GM23338 (cell line): ENCODE measurements around the gene AOAH. TPM values are rescaled to one million over a fixed set of nuclear protein-coding genes. Genes with fewer than 3 reads are reported as not detected.

Experiments
- ATAC-seq: fragments of 200-7000 bp; cut with Tn5 transposase; 3 replicates; pipeline ENCODE4 v1.9.1; 2020
- DNase-seq: peaks from one replicate; pipeline ENCODE4 v3.0.0-alpha.2; 2015; ENCODE audit warnings: low spot score
- H2AFZ ChIP-seq: fragments of 200-600 bp; sonication (generic); 2 replicates; pipeline ENCODE4 v1.8.0; 2016; ENCODE audit warnings: antibody characterized with exemption, mild to moderate bottlenecking, moderate library complexity
- H3F3A ChIP-seq: fragments of 200-600 bp; sonication (generic); replicated peaks from 2 replicates; pipeline ENCODE4 v1.8.0; 2017; ENCODE audit warnings: antibody characterized with exemption, mixed run types, low read depth
- H3K27ac ChIP-seq: fragments of 200-600 bp; sonication (generic); 2 replicates; pipeline ENCODE4 v1.6.1; 2016; ENCODE audit warnings: low read depth
- H3K27me3 ChIP-seq: fragments of 200-600 bp; sonication (generic); 2 replicates; pipeline ENCODE4 v1.8.0; 2016; ENCODE audit warnings: mild to moderate bottlenecking, mixed run types, moderate library complexity; ENCODE audit not compliant: insufficient read depth
- H3K36me3 ChIP-seq: fragments of 200-600 bp; sonication (generic); 2 replicates; pipeline ENCODE4 v1.8.0; 2016; ENCODE audit warnings: mild to moderate bottlenecking; ENCODE audit not compliant: insufficient read depth
- H3K4me1 ChIP-seq: fragments of 200-600 bp; sonication (generic); 2 replicates; pipeline ENCODE4 v1.8.0; 2016; ENCODE audit warnings: mild to moderate bottlenecking, moderate library complexity; ENCODE audit not compliant: insufficient read depth
- H3K4me2 ChIP-seq: fragments of 200-600 bp; sonication (generic); 2 replicates; pipeline ENCODE4 v1.7.1; 2017; ENCODE audit warnings: mixed run types
- H3K4me3 ChIP-seq: fragments of 200-600 bp; sonication (generic); 2 replicates; pipeline ENCODE4 v1.6.1; 2016; ENCODE audit warnings: mixed run types
- H3K79me2 ChIP-seq: fragments of 200-600 bp; sonication (generic); replicated peaks from 2 replicates; pipeline ENCODE4 v1.8.0; 2017; ENCODE audit warnings: mild to moderate bottlenecking; ENCODE audit not compliant: insufficient read depth
- H3K9me2 ChIP-seq: fragments of 200-600 bp; sonication (generic); 2 replicates; pipeline ENCODE4 v1.8.0; 2017; ENCODE audit not compliant: insufficient read depth
- H4K20me1 ChIP-seq: fragments of 200-600 bp; sonication (generic); replicated peaks from 2 replicates; pipeline ENCODE4 v1.8.0; 2017; ENCODE audit warnings: mild to moderate bottlenecking; ENCODE audit not compliant: insufficient read depth
- H3K27ac Mint-ChIP-seq: 2 replicates; pipeline ENCODE4 v1.8.0; 2020; ENCODE audit warnings: inconsistent platforms, mild to moderate bottlenecking, moderate library complexity, mixed read lengths
- H3K27me3 Mint-ChIP-seq: 3 replicates; pipeline ENCODE4 v1.8.0; 2022; ENCODE audit warnings: low read depth, mild to moderate bottlenecking, moderate library complexity, mixed read lengths, inconsistent platforms; ENCODE audit not compliant: insufficient read depth, poor library complexity
- H3K36me3 Mint-ChIP-seq: 3 replicates; pipeline ENCODE4 v1.8.0; 2021; ENCODE audit warnings: low read depth, mild to moderate bottlenecking, inconsistent platforms, moderate library complexity, mixed read lengths
- H3K4me1 Mint-ChIP-seq: 3 replicates; pipeline ENCODE4 v1.8.0; 2020; ENCODE audit warnings: mild to moderate bottlenecking, inconsistent platforms, mixed read lengths
- H3K4me3 Mint-ChIP-seq: 3 replicates; pipeline ENCODE4 v1.8.0; 2021; ENCODE audit warnings: moderate library complexity, mild to moderate bottlenecking, inconsistent platforms, mixed read lengths
- H3K9me3 Mint-ChIP-seq: 3 replicates; pipeline ENCODE4 v1.8.0; 2020; ENCODE audit warnings: moderate library complexity, mild to moderate bottlenecking, inconsistent platforms, mixed read lengths
- CREB1 ChIP-seq: fragments of 250-450 bp; sonication (Bioruptor Pico); IDR thresholded peaks from 2 replicates; pipeline ENCODE4 v1.5.0; 2020; ENCODE audit warnings: low read depth, mild to moderate bottlenecking, moderate library complexity
- EZH2 ChIP-seq: fragments of 200-600 bp; sonication (generic); IDR thresholded peaks from one replicate; pipeline ENCODE4 v1.8.0; 2017; ENCODE audit warnings: antibody characterized with exemption, mild to moderate bottlenecking, low read depth; ENCODE audit not compliant: unreplicated experiment
- JUNB ChIP-seq: IDR thresholded peaks from one replicate; pipeline ENCODE4 v1.6.1; 2016; ENCODE audit warnings: antibody characterized with exemption; ENCODE audit not compliant: unreplicated experiment
- NANOG ChIP-seq: IDR thresholded peaks from 2 replicates; pipeline ENCODE4 v1.6.1; 2016; ENCODE audit warnings: antibody characterized with exemption, borderline replicate concordance
- ZNF114 ChIP-seq: fragments of 250-450 bp; sonication (Bioruptor Pico); IDR thresholded peaks from 2 replicates; pipeline ENCODE4 v1.5.0; 2020; ENCODE audit warnings: mild to moderate bottlenecking, moderate library complexity
- ZNF331 ChIP-seq: fragments of 250-450 bp; sonication (Bioruptor Pico); IDR thresholded peaks from 2 replicates; pipeline ENCODE4 v1.5.0; 2020; ENCODE audit warnings: low read depth, mild to moderate bottlenecking, moderate library complexity
- polyA plus RNA-seq: library from polyadenylated mRNA; unstranded; fragments of >200 nt; fragmentation: Nextera tagmentation; extraction: Ambion mirVana; gene quantifications from 2 replicates; pipeline ENCODE4 v1.2.1, GENCODE V29; 2016
- total RNA-seq: library from RNA; depleted of rRNA; stranded (reverse); fragments of >200 nt; shearing (Covaris generic); gene quantifications from 2 replicates; pipeline ENCODE4 v1.2.3, GENCODE V29; 2014
- TF ChIP-seq, protein P1 (sequence below): fragments of 250-450 bp; sonication (Bioruptor Pico); IDR thresholded peaks from 2 replicates; pipeline ENCODE4 v1.5.0; 2020; ENCODE audit warnings: mild to moderate bottlenecking, moderate library complexity
- TF ChIP-seq, protein P2 (sequence below), 2 experiments: fragments of 200-600 bp in 1 of 2; sonication (generic) in 1 of 2; conservative IDR thresholded peaks; 2 replicates each; pipeline versions ENCODE4 v1.5.1 to v1.6.1; 2016 to 2017; ENCODE audit warnings: antibody characterized with exemption in 2 of 2, low read depth in 2 of 2, mild to moderate bottlenecking in 2 of 2, moderate library complexity in 1 of 2

The AOAH gene
- total and polyA plus RNA-seq, 2 experiments from 2014 or later: not detected

DNA sequence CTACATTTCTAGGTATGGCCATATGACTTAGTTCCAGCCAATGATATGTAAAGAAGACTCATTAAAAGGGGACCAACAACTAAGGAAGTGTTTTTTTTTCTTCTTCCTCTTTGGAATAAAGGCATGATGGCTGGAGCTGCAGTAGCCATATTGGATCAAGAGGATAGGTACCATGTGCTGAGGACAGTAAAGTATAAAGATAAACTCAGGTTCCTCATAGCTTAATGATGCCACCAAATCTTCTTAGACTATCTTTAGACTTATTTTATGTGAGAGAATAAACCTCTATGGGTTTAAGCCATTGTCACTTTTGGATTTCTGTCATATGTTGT lies 249.3 kb downstream of the AOAH start (continued):
- TF ChIP-seq, protein P1, sequence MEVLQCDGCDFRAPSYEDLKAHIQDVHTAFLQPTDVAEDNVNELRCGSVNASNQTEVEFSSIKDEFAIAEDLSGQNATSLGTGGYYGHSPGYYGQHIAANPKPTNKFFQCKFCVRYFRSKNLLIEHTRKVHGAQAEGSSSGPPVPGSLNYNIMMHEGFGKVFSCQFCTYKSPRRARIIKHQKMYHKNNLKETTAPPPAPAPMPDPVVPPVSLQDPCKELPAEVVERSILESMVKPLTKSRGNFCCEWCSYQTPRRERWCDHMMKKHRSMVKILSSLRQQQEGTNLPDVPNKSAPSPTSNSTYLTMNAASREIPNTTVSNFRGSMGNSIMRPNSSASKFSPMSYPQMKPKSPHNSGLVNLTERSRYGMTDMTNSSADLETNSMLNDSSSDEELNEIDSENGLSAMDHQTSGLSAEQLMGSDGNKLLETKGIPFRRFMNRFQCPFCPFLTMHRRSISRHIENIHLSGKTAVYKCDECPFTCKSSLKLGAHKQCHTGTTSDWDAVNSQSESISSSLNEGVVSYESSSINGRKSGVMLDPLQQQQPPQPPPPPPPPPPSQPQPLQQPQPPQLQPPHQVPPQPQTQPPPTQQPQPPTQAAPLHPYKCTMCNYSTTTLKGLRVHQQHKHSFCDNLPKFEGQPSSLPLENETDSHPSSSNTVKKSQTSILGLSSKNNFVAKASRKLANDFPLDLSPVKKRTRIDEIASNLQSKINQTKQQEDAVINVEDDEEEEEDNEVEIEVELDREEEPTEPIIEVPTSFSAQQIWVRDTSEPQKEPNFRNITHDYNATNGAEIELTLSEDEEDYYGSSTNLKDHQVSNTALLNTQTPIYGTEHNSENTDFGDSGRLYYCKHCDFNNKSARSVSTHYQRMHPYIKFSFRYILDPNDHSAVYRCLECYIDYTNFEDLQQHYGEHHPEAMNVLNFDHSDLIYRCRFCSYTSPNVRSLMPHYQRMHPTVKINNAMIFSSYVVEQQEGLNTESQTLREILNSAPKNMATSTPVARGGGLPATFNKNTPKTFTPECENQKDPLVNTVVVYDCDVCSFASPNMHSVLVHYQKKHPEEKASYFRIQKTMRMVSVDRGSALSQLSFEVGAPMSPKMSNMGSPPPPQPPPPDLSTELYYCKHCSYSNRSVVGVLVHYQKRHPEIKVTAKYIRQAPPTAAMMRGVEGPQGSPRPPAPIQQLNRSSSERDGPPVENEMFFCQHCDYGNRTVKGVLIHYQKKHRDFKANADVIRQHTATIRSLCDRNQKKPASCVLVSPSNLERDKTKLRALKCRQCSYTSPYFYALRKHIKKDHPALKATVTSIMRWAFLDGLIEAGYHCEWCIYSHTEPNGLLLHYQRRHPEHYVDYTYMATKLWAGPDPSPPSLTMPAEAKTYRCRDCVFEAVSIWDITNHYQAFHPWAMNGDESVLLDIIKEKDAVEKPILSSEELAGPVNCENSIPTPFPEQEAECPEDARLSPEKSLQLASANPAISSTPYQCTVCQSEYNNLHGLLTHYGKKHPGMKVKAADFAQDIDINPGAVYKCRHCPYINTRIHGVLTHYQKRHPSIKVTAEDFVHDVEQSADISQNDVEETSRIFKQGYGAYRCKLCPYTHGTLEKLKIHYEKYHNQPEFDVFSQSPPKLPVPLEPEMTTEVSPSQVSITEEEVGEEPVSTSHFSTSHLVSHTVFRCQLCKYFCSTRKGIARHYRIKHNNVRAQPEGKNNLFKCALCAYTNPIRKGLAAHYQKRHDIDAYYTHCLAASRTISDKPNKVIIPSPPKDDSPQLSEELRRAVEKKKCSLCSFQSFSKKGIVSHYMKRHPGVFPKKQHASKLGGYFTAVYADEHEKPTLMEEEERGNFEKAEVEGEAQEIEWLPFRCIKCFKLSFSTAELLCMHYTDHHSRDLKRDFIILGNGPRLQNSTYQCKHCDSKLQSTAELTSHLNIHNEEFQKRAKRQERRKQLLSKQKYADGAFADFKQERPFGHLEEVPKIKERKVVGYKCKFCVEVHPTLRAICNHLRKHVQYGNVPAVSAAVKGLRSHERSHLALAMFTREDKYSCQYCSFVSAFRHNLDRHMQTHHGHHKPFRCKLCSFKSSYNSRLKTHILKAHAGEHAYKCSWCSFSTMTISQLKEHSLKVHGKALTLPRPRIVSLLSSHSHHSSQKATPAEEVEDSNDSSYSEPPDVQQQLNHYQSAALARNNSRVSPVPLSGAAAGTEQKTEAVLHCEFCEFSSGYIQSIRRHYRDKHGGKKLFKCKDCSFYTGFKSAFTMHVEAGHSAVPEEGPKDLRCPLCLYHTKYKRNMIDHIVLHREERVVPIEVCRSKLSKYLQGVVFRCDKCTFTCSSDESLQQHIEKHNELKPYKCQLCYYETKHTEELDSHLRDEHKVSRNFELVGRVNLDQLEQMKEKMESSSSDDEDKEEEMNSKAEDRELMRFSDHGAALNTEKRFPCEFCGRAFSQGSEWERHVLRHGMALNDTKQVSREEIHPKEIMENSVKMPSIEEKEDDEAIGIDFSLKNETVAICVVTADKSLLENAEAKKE (CRISPR knock-in tag): no peak

DNA sequence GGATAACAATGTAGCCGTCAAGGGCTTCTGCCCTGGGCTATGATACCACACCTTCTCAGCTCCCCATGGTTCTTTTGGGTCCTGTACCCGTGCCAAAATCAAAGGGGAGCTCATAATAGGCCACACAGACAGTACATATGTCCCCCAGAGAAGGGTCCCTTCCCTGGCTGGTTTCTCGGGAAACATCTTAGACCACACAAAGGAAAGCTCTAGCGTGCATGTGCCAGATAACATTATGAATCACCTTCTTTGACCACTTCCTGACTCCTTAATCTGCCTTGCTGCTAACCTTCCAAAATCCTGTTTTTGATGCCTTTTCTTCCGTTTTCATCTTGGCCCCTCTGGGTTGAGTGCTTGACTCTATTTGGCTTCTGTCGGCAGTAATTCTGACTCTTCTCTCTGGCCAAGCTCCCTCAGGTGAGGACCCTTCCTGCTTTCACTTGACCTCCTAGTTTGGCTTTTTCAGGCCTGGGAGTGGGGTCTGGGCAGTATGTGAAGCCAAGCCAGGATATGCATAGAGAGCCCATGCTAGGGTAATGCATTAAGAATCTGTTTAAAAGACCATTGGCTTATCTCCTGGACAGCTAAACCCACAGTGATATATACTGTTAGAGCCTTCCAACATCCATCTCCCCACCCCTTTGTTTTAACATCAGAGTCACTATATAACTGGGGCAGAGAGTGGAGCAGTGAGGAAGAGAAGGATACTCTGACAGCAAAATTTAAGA lies 249.8 kb downstream of the AOAH start:
- no peak overlapping the region for H3K4me3 ChIP-seq
- H3K4me3 Mint-ChIP-seq: no peak overlapping the region

More for the DNA sequence above, 249.8 kb downstream of the AOAH start:
- H4K20me1 ChIP-seq: no peaks in the 10 kb centered on the region
- DNase-seq (no peak), ATAC-seq (no peak)
- no peak for TF ChIP-seq JUNB
- TF ChIP-seq NANOG: no peak
- TF ChIP-seq CREB1 (CRISPR knock-in tag): no peak
- TF ChIP-seq, protein P2, sequence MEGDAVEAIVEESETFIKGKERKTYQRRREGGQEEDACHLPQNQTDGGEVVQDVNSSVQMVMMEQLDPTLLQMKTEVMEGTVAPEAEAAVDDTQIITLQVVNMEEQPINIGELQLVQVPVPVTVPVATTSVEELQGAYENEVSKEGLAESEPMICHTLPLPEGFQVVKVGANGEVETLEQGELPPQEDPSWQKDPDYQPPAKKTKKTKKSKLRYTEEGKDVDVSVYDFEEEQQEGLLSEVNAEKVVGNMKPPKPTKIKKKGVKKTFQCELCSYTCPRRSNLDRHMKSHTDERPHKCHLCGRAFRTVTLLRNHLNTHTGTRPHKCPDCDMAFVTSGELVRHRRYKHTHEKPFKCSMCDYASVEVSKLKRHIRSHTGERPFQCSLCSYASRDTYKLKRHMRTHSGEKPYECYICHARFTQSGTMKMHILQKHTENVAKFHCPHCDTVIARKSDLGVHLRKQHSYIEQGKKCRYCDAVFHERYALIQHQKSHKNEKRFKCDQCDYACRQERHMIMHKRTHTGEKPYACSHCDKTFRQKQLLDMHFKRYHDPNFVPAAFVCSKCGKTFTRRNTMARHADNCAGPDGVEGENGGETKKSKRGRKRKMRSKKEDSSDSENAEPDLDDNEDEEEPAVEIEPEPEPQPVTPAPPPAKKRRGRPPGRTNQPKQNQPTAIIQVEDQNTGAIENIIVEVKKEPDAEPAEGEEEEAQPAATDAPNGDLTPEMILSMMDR (conservative IDR thresholded peaks at IDR 0.05; ENCODE audit: low read depth in 2 of 2): no peak
- no peak for TF ChIP-seq ZNF331 (CRISPR knock-in tag)
- no peak for TF ChIP-seq EZH2
- TF ChIP-seq ZNF114: no peak
- Mint-ChIP-seq H3K27ac (no peak overlapping the region), H3K36me3 (no peaks in the 10 kb centered on the region), H3K4me1 (no peaks in the 10 kb centered on the region), H3K27me3 (peaks cover 7% of the 10 kb centered on the region), H3K9me3 (no peaks in the 10 kb centered on the region)
- H3K79me2 ChIP-seq: no peaks in the 10 kb centered on the region
- H3F3A ChIP-seq: no peaks in the 10 kb centered on the region
- no peaks in the 10 kb centered on the region for H3K4me1 ChIP-seq
- H3K27me3 ChIP-seq: no peaks in the 10 kb centered on the region
- no peak overlapping the region for H3K27ac ChIP-seq
- no peak overlapping the region for H2AFZ ChIP-seq
- no peaks in the 10 kb centered on the region for H3K36me3 ChIP-seq
- peaks cover 4% of the 10 kb centered on the region; the same call in 1 of the 2 replicates for H3K9me2 ChIP-seq
- H3K4me2 ChIP-seq: no peak overlapping the region
